H1 (cell line): ENCODE measurements around the gene SCN8A.

Experiments
- FOSL1 ChIP-seq: IDR thresholded peaks from 2 replicates; pipeline ENCODE4 v1.6.1; 2011; ENCODE audit warnings: mild to moderate bottlenecking, low read depth, low read length, moderate library complexity; ENCODE audit not compliant: insufficient read depth
- POLR2A ChIP-seq, 2 experiments: IDR thresholded peaks; 1 replicate in 1 of 2; 2 replicates in 1 of 2; pipeline ENCODE4 v1.6.1; 2011; ENCODE audit warnings: low read depth in 2 of 2, low read length in 2 of 2, mild to moderate bottlenecking in 2 of 2; ENCODE audit errors: control extremely low read depth in 1 of 2
- POLR2AphosphoS5 ChIP-seq: IDR thresholded peaks from 2 replicates; pipeline ENCODE4 v1.6.1; 2011; ENCODE audit warnings: low read depth, low read length

DNA sequence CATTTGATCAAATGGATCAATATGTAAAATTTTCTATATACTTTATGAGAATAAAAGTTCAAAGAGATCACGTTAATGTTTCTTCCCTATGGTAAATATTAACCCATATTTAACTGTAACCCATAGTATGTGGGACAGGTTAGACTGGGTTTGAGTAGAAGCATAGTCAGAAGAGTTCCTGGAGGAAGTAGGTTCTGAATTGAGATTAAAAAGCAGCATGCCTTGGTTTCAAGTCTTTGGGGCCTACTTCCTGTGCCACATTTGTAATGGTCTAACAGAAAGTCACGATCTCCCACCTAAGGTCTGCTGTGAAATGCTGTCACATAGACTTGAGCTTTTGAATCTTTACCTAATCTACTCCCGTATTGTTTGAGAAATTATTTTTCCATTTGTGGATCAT is 193.7 kb downstream of the SCN8A start:
- no peak for TF ChIP-seq POLR2AphosphoS5
- TF ChIP-seq FOSL1, result no peak
- TF ChIP-seq POLR2A (IDR thresholded peaks at IDR 0.05; ENCODE audit: control extremely low read depth in 1 of 2, low read depth in 2 of 2, low read length in 2 of 2), result no peak
